GM19455 (cell line): ENCODE data around the gene OR52W1.

ENCODE experiments used
- ATAC-seq: cut with Tn5 transposase; IDR thresholded peaks from one replicate; pipeline ENCODE4 v1.9.1; 2021; ENCODE audit not compliant: unreplicated experiment

The OR52W1 gene, protein sequence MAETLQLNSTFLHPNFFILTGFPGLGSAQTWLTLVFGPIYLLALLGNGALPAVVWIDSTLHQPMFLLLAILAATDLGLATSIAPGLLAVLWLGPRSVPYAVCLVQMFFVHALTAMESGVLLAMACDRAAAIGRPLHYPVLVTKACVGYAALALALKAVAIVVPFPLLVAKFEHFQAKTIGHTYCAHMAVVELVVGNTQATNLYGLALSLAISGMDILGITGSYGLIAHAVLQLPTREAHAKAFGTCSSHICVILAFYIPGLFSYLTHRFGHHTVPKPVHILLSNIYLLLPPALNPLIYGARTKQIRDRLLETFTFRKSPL

GRCh38 chr11:6199174-6199810 lies at the start of gene OR52W1:
OR52W1 (plus strand) TSS chr11:6199224; CDS start chr11:6199224, 0 bp downstream.
- no peak for ATAC-seq

GRCh38 chr11:6151117-6151516 lies 47.9 kb upstream of the OR52W1 start:
- no peak for ATAC-seq

GRCh38 chr11:6152126-6152525 lies 46.9 kb upstream of the OR52W1 start:
- no peak for ATAC-seq

DNA sequence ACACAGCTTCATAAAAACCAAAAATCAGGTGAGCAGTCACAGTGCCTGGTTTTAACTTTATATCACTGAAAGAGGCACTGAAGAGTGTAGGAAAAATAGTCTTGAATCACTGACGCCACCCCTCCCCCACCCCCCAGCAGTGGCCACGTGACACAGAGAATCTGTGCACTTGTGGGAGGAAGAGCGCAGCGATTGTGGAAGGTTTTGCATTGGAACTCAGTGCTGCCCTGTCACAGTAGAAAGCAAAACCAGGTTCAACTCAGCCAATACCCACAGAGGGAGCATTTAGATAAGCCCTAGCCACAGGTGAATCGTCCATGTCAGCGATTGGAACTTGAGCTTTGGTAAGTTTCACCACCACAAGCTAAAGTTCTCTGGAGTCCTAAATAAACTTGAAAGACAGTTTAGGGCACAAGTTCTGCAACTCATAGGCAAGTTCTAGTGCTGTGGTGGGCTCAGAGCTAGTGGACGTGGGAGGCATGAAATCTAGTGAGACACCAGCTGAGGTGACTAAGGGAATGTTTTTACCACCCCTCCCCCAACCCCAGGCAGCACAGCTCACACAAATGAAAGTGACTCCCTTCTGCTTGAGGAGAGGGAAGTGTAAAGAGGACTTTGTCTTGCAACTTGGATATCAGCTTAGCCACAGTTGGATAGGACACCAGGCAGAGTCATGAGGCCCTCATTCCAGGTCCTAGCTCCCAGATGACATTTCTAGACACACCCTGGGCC lies 42.2 kb upstream of the OR52W1 start:
- no peak for ATAC-seq

DNA sequence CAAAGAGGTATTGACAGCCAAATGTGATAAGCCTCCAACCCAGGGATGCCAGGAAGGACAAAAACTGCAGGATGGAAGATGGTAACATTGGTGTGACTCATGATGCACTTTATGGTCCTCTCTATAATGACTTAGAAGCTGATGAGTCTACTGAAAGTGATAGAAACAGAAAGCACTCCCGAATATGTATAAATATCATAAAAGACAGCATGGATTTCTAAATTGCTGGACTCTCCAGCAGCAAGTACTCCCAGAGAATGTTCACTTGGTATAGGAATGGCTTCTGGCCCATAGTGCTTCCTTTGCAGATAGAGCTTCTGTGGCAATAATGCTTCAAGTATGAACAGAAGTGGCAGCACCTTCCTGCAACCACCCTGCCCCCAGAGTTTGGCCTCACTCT lies 28.8 kb upstream of the OR52W1 start, which contains the start of gene OR52B2:
TSS of gene OR52B2 (minus strand) at position 101 of the 400 bp plus-strand sequence. CDS start at position 101, 0 bp downstream.
- no peak for ATAC-seq

DNA sequence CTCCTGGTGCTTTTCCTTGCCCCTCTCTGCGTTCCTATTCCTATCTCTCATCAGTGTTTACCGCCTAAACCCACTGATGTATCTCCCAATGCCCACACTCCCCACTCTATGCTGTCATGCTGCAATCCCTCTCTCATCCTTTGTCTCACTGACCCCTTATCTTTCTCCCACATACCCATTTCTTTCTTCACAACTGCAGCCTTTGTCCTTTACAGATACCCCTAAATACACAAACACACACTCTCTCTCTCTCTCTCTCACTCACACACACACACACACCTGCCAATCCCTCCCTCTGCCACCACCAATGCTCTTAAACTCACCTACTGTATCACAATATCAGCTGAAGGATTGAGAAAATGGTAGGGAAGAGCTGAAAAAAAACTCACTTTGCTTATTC lies 23.6 kb upstream of the OR52W1 start:
- no peak for ATAC-seq

- ATAC-seq, result no peak
Measured at GRCh38 chr11:6191742-6192141, 7.3 kb upstream of the OR52W1 start.

DNA sequence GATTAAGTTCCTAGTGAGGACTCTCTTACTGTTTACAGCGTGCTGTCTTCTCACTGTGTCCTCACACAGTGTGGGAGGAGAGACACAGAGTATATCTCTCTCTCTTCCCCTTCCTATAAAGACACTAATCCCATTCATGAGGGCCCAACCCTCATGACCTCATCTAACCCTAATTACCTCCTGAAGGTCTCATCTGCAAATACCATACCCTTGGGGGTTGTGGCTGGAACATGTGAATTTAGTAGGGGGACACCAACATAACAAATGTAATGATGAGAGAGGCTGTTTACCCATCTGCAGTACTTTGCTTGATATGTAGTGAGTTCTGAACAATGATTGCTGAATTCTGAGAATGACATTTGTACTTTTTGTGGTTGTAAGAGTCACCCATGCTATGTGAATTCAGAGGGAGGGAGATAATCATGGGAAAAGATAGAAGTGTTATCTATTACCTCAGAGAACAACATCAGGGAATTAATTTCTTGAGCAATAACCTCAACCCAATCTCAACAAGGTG lies 4.9 kb upstream of the OR52W1 start:
- no peak for ATAC-seq

GRCh38 chr11:6196396-6196795 lies 2.6 kb upstream of the OR52W1 start:
- ATAC-seq, result no peak

GRCh38 chr11:6197466-6198200 lies 1.4 kb upstream of the OR52W1 start:
- no peak for ATAC-seq

- no peak for ATAC-seq
Measured at GRCh38 chr11:6200975-6201374, 2.0 kb downstream of the OR52W1 start.

- ATAC-seq, result no peak
Measured at GRCh38 chr11:6201481-6201880, 2.5 kb downstream of the OR52W1 start.

GRCh38 chr11:6202041-6202440 lies 3.0 kb downstream of the OR52W1 start:
- no peak for ATAC-seq

- ATAC-seq, result peak; percentile 54
Measured at GRCh38 chr11:6203327-6203726, 4.3 kb downstream of the OR52W1 start.

- no peak for ATAC-seq
Measured at GRCh38 chr11:6204706-6205105, 5.7 kb downstream of the OR52W1 start.

GRCh38 chr11:6205366-6205765 lies 6.3 kb downstream of the OR52W1 start, which contains the start of gene C11orf42:
C11orf42 (plus strand) TSS chr11:6205557; CDS start chr11:6205616, 59 bp downstream.
- no peak for ATAC-seq

DNA sequence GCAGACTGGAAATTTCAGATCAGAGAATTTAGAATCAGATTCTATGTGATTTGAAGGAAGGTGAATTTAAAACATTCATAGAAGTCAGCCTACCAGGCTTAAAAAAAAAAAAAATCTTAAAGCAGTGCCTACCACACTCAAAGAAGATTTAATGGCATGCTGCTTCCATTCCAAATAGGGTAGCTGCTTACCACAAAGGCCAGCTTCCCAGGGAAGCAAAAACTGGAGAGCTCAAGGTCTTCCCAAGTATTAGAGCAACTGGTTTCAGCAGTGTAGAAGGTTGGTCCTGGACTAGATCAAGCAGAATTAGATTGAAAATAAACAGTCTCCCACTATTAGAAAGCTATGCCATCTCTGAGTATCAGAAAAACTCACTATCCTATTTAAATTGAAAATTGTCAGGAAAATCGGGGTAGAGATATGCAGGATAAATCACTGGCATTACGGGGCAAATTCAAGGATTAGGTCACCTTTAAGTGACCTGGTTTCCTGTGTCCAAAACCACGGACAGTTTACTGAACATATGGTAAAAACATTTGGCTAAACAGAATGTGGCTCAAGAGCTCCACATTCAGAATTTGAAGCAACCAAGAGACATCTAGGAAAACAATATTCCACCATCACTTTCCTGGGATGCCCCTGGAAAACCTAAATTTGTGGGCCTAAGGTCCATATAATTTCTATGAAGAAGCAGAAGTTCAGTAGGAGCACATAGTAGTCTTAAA lies 7.6 kb downstream of the OR52W1 start:
- ATAC-seq, result no peak

- no peak for ATAC-seq
Measured at GRCh38 chr11:6209801-6210200, 10.8 kb downstream of the OR52W1 start.

DNA sequence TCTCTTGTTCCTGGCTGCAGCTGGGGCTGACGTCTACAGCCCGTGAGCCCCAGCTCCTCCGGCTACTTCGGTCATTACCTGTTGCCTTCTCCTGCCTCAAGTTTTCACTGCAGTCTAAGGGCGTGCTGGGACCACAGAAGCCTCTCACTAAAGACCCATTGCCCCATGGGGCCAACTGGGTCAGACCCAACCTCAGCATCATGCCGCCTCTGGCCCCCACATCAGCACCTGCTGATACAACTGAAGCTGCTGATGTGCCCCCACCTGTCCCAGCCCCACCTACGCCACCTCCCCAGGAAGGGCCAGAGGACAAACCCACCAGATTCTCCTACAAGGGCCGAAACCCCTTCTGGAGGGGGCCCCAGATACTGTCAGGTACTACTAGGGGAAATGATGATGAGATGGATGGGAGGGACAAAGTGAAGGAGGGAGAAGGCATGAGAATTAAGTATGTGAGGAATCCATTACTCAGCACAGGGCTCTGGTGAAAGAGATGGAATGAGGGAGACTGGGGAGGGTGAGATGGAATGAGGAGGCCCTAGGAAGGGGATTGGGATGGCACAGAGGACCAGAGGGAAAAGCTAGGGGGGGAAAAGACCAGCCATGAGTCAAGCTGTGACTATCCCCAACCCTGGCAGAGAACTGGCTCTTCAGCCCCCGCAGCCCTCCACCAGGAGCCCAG lies 11.4 kb downstream of the OR52W1 start:
- no peak for ATAC-seq

GRCh38 chr11:6214530-6214929 lies 15.5 kb downstream of the OR52W1 start:
- no peak for ATAC-seq
